ENCODE data around the gene CCDC102B.
"Not testable (repeated sequence)": the region's sequence is repeated elsewhere in the genome, so short reads cannot be mapped to it uniquely, and the experiment has no call there.

Gene CCDC102B

DNA sequence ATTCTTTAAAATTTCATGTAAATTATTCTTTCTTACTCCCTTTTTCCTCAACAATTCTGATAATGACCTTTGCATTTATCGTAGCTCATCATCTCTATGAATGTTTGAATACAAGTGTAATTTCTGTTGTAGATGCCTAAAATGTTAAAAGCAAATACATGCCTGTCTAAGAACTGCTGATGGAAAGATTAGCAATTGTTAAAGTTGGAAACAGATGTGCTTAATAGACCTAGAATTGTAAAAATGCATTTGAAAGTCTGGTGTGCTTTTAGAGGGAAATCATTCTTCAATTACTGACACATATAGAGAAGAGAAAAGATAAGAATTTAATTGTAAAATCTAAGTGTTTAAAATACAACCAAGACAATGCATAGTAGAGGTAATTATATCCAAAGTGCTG is 50.4 kb downstream of the CCDC102B start:
- H3K4me3 ChIP-seq (ENCODE audit: low read depth, low read length) = no peak overlapping the region
- no peaks in the 10 kb centered on the region for H3K9me3 ChIP-seq (ENCODE audit: control insufficient read depth, insufficient read depth, low read depth, low read length)
- H3K9ac ChIP-seq (ENCODE audit: low read length) = no peak overlapping the region
- H3K4me1 ChIP-seq (ENCODE audit: control insufficient read depth, insufficient read depth, low read length) = no peaks in the 10 kb centered on the region
- no peaks in the 10 kb centered on the region for H3K27me3 ChIP-seq (ENCODE audit: control insufficient read depth, insufficient read depth, low read length)
- H3K27ac ChIP-seq (ENCODE audit: low read depth, low read length) = no peak overlapping the region
- no peaks in the 10 kb centered on the region for H3K36me3 ChIP-seq (ENCODE audit: control insufficient read depth, insufficient read depth, low read length)

- no peaks in the 10 kb centered on the region for H3K9me3 ChIP-seq (ENCODE audit: control insufficient read depth, insufficient read depth, low read depth, low read length)
- H3K4me3 ChIP-seq (ENCODE audit: low read depth, low read length) = no peak overlapping the region
- H3K9ac ChIP-seq (ENCODE audit: low read length) = no peak overlapping the region
- H3K4me1 ChIP-seq (ENCODE audit: control insufficient read depth, insufficient read depth, low read length) = no peaks in the 10 kb centered on the region
- H3K27me3 ChIP-seq (ENCODE audit: control insufficient read depth, insufficient read depth, low read length) = no peaks in the 10 kb centered on the region
- no peaks in the 10 kb centered on the region for H3K36me3 ChIP-seq (ENCODE audit: control insufficient read depth, insufficient read depth, low read length)
- H3K27ac ChIP-seq (ENCODE audit: low read depth, low read length) = no peak overlapping the region
These were observed 57.0 kb downstream of the CCDC102B start for GRCh38 chr18:68854786-68855391.

GRCh38 chr18:68855491-68855890 is 57.6 kb downstream of the CCDC102B start:
- Histone ChIP-seq H3K9ac (ENCODE audit: low read length) (no peak overlapping the region), H3K9me3 (ENCODE audit: control insufficient read depth, insufficient read depth, low read depth, low read length) (no peaks in the 10 kb centered on the region), H3K36me3 (ENCODE audit: control insufficient read depth, insufficient read depth, low read length) (no peaks in the 10 kb centered on the region), H3K4me1 (ENCODE audit: control insufficient read depth, insufficient read depth, low read length) (no peaks in the 10 kb centered on the region), H3K27me3 (ENCODE audit: control insufficient read depth, insufficient read depth, low read length) (no peaks in the 10 kb centered on the region), H3K4me3 (ENCODE audit: low read depth, low read length) (no peak overlapping the region), H3K27ac (ENCODE audit: low read depth, low read length) (no peak overlapping the region)

DNA sequence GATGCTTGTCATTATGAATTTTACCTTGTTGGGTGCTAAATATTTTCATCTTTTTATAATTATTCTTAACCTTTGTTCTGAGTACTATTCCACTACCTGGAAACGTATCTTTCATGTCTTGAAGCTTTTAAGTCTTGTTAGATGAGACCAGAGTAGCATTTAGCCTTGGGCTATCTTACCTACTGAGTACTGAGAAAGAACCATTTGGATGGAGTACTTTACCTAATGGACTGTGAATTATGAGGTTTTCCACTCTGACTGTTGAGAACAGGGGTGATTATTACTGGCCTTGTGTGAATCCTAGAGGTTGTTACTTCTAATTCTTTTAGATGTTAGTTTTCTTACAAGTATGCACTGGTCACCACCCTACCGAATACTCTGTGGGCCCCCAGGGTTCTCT is 63.5 kb downstream of the CCDC102B start:
- Histone ChIP-seq H3K27me3 (ENCODE audit: control insufficient read depth, insufficient read depth, low read length) (no peaks in the 10 kb centered on the region), H3K36me3 (ENCODE audit: control insufficient read depth, insufficient read depth, low read length) (no peaks in the 10 kb centered on the region), H3K27ac (ENCODE audit: low read depth, low read length) (no peak overlapping the region), H3K4me3 (ENCODE audit: low read depth, low read length) (no peak overlapping the region), H3K9me3 (ENCODE audit: control insufficient read depth, insufficient read depth, low read depth, low read length) (no peaks in the 10 kb centered on the region), H3K9ac (ENCODE audit: low read length) (no peak overlapping the region), H3K4me1 (ENCODE audit: control insufficient read depth, insufficient read depth, low read length) (no peaks in the 10 kb centered on the region)

- no peak overlapping the region for H3K9ac ChIP-seq (ENCODE audit: low read length)
- H3K27ac ChIP-seq (ENCODE audit: low read depth, low read length) = no peak overlapping the region
- H3K9me3 ChIP-seq (ENCODE audit: control insufficient read depth, insufficient read depth, low read depth, low read length) = no peaks in the 10 kb centered on the region; the same call in 1 of the 2 replicates
- no peaks in the 10 kb centered on the region for H3K27me3 ChIP-seq (ENCODE audit: control insufficient read depth, insufficient read depth, low read length)
- no peaks in the 10 kb centered on the region for H3K36me3 ChIP-seq (ENCODE audit: control insufficient read depth, insufficient read depth, low read length)
- H3K4me3 ChIP-seq (ENCODE audit: low read depth, low read length) = no peak overlapping the region
- no peaks in the 10 kb centered on the region for H3K4me1 ChIP-seq (ENCODE audit: control insufficient read depth, insufficient read depth, low read length)
These were observed 67.1 kb downstream of the CCDC102B start for GRCh38 chr18:68865021-68865420.

GRCh38 chr18:68865503-68865902 is 67.6 kb downstream of the CCDC102B start:
- Histone ChIP-seq H3K4me3 (ENCODE audit: low read depth, low read length) (no peak overlapping the region), H3K9me3 (ENCODE audit: control insufficient read depth, insufficient read depth, low read depth, low read length) (no peaks in the 10 kb centered on the region; the same call in 1 of the 2 replicates), H3K27ac (ENCODE audit: low read depth, low read length) (no peak overlapping the region), H3K4me1 (ENCODE audit: control insufficient read depth, insufficient read depth, low read length) (no peaks in the 10 kb centered on the region), H3K9ac (ENCODE audit: low read length) (no peak overlapping the region), H3K27me3 (ENCODE audit: control insufficient read depth, insufficient read depth, low read length) (no peaks in the 10 kb centered on the region), H3K36me3 (ENCODE audit: control insufficient read depth, insufficient read depth, low read length) (no peaks in the 10 kb centered on the region)

- Histone ChIP-seq H3K4me1 (ENCODE audit: control insufficient read depth, insufficient read depth, low read length) (no peaks in the 10 kb centered on the region), H3K27me3 (ENCODE audit: control insufficient read depth, insufficient read depth, low read length) (no peaks in the 10 kb centered on the region), H3K9me3 (ENCODE audit: control insufficient read depth, insufficient read depth, low read depth, low read length) (no peaks in the 10 kb centered on the region), H3K27ac (ENCODE audit: low read depth, low read length) (no peak overlapping the region), H3K4me3 (ENCODE audit: low read depth, low read length) (no peak overlapping the region), H3K36me3 (ENCODE audit: control insufficient read depth, insufficient read depth, low read length) (no peaks in the 10 kb centered on the region), H3K9ac (ENCODE audit: low read length) (no peak overlapping the region)
These were observed 75.1 kb downstream of the CCDC102B start for GRCh38 chr18:68873003-68873402.

DNA sequence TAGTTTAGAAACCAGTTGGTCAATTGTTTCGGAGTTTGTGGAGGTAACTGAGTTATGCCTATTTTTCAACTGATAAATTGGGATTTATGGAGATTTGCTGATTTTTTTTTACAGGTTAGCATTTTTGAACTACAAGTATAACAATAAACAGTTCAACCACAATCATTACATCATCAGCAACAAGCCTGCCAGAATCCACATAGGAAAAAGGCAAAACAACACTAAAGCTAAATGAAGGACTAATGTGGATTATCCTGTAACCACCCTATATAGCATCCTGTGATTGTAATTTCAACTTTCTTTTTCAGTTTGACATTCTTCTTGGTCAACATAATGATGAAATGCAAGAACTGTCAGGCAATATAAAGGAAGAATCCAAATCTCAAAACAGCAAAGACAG is 76.5 kb downstream of the CCDC102B start:
- H3K4me1 ChIP-seq (ENCODE audit: control insufficient read depth, insufficient read depth, low read length) = no peaks in the 10 kb centered on the region
- no peaks in the 10 kb centered on the region for H3K27me3 ChIP-seq (ENCODE audit: control insufficient read depth, insufficient read depth, low read length)
- H3K9ac ChIP-seq (ENCODE audit: low read length) = no peak overlapping the region
- no peak overlapping the region for H3K27ac ChIP-seq (ENCODE audit: low read depth, low read length)
- no peaks in the 10 kb centered on the region for H3K36me3 ChIP-seq (ENCODE audit: control insufficient read depth, insufficient read depth, low read length)
- H3K4me3 ChIP-seq (ENCODE audit: low read depth, low read length) = no peak overlapping the region
- no peaks in the 10 kb centered on the region for H3K9me3 ChIP-seq (ENCODE audit: control insufficient read depth, insufficient read depth, low read depth, low read length)

DNA sequence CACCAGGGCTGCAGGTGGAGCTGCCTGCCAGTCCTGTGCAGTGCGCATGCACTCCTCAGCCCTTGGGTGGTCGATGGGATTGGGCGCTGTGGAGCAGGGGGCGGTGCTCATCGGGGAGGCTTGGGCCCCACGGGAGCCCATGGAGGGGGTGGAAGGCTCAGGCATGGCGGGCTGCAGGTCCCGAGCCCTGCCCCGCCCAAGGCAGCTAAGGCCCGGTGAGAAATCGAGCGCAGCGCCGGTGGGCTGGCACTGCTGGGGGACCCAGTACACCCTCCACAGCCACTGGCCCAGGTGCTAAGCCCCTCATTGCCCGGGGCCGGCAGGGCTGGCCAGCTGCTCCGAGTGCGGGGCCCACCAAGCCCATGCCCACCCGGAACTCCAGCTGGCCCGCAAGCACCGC is 82.1 kb downstream of the CCDC102B start:
- H3K4me3 ChIP-seq (ENCODE audit: low read depth, low read length); H3K27ac ChIP-seq (ENCODE audit: low read depth, low read length); H3K9ac ChIP-seq (ENCODE audit: low read length); H3K4me1 ChIP-seq (ENCODE audit: control insufficient read depth, insufficient read depth, low read length); H3K36me3 ChIP-seq (ENCODE audit: control insufficient read depth, insufficient read depth, low read length); H3K27me3 ChIP-seq (ENCODE audit: control insufficient read depth, insufficient read depth, low read length); H3K9me3 ChIP-seq (ENCODE audit: control insufficient read depth, insufficient read depth, low read depth, low read length): not testable (repeated sequence)

- H3K27me3 ChIP-seq (ENCODE audit: control insufficient read depth, insufficient read depth, low read length) = no peaks in the 10 kb centered on the region
- H3K4me3 ChIP-seq (ENCODE audit: low read depth, low read length) = no peak overlapping the region
- H3K36me3 ChIP-seq (ENCODE audit: control insufficient read depth, insufficient read depth, low read length) = no peaks in the 10 kb centered on the region
- H3K9me3 ChIP-seq (ENCODE audit: control insufficient read depth, insufficient read depth, low read depth, low read length) = no peaks in the 10 kb centered on the region
- no peaks in the 10 kb centered on the region for H3K4me1 ChIP-seq (ENCODE audit: control insufficient read depth, insufficient read depth, low read length)
- H3K9ac ChIP-seq (ENCODE audit: low read length) = no peak overlapping the region
- H3K27ac ChIP-seq (ENCODE audit: low read depth, low read length) = no peak overlapping the region
These were observed 89.5 kb downstream of the CCDC102B start for GRCh38 chr18:68887410-68887809.

DNA sequence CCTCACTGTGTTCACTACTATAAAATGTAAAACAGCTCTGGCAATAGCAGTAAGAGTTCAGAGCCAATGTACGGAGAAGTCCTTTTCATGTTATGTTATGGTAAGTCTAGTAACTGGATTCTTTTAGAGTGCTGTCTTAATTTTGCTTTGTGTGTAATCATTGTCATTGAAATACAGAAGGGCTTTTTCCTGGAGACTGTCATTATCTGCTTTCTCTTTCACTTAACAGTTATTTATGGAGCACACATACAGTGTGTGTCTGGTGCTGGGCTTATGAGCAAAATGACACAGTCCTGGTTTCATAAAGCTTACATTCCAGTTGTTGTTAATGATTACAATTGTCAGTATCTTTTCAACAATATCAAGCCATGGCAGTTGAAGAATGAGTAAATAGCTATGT is 95.5 kb downstream of the CCDC102B start:
- H3K4me3 ChIP-seq (ENCODE audit: low read depth, low read length) = no peak overlapping the region
- H3K9ac ChIP-seq (ENCODE audit: low read length) = no peak overlapping the region
- H3K36me3 ChIP-seq (ENCODE audit: control insufficient read depth, insufficient read depth, low read length) = no peaks in the 10 kb centered on the region
- H3K9me3 ChIP-seq (ENCODE audit: control insufficient read depth, insufficient read depth, low read depth, low read length) = no peaks in the 10 kb centered on the region
- no peak overlapping the region for H3K27ac ChIP-seq (ENCODE audit: low read depth, low read length)
- no peaks in the 10 kb centered on the region for H3K4me1 ChIP-seq (ENCODE audit: control insufficient read depth, insufficient read depth, low read length)
- H3K27me3 ChIP-seq (ENCODE audit: control insufficient read depth, insufficient read depth, low read length) = no peaks in the 10 kb centered on the region

DNA sequence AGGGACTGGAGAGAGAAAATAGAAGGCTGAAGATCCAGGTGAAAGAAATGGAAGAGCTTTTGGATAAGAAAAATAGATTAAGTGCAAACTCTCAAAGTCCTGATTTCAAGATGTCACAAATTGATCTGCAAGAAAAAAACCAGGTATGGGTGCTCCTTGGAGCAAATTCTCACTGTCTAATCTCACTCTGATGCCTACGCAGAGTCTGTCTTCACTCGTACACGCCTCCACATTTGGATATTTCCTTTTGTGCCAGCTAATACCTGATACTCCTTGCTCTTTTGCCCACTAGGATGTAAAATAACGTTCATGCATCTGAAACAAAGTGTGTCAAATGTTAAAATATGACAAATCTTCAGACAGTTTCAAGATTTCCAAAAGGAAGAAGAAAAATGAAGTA is 99.4 kb downstream of the CCDC102B start:
- Histone ChIP-seq H3K9me3 (ENCODE audit: control insufficient read depth, insufficient read depth, low read depth, low read length) (no peaks in the 10 kb centered on the region), H3K4me1 (ENCODE audit: control insufficient read depth, insufficient read depth, low read length) (no peaks in the 10 kb centered on the region), H3K9ac (ENCODE audit: low read length) (no peak overlapping the region), H3K27me3 (ENCODE audit: control insufficient read depth, insufficient read depth, low read length) (no peaks in the 10 kb centered on the region), H3K4me3 (ENCODE audit: low read depth, low read length) (no peak overlapping the region), H3K27ac (ENCODE audit: low read depth, low read length) (no peak overlapping the region), H3K36me3 (ENCODE audit: control insufficient read depth, insufficient read depth, low read length) (no peaks in the 10 kb centered on the region)

Data from HUES6 (cell line).